HCT116 (cell line): ENCODE results near the gene RSPO4. TPM values are rescaled to one million over a fixed set of nuclear protein-coding genes. Genes with fewer than 3 reads are reported as not detected.

Experiments
- ATAC-seq: fragments of 200-7000 bp; cut with Tn5 transposase; 2 replicates; pipeline ENCODE4 v1.9.1; 2020; ENCODE audit warnings: mild to moderate bottlenecking, moderate library complexity
- BruUV-seq: library from RNA; stranded (reverse); fragments of 400-500 nt; replicated peaks from 2 replicates; lab custom pipeline; 2021; lab: Mats Ljungman, UMichigan
- CTCF ChIA-PET: fragments of 300-600 bp; sonication (Branson Sonifier 250); formaldehyde crosslinking; loops from one replicate; lab custom pipeline; 2021; ENCODE audit warnings: antibody characterized with exemption; lab: Charles Lee
- POLR2A ChIA-PET: fragments of 300-600, 350-600 bp; sonication (Branson Sonifier 250); formaldehyde crosslinking; loops from one replicate; lab custom pipeline; 2021; ENCODE audit warnings: antibody characterized with exemption; lab: Charles Lee
- RAD21 ChIA-PET, 2 experiments: fragments of 300-600 bp; sonication (Branson Sonifier 250); formaldehyde crosslinking; loops; one replicate each; lab custom pipeline; 2023; ENCODE audit warnings: low total read pairs in 2 of 2; ENCODE audit not compliant: uncharacterized antibody in 2 of 2, unreplicated experiment in 2 of 2, low non-redundant PET in 1 of 2; lab: Charles Lee
- DNase-seq: peaks from one replicate; pipeline ENCODE4 v3.0.0-alpha.2; 2010; ENCODE audit warnings: low read depth, low spot score
- H2AFZ ChIP-seq: fragments of 200-600 bp; shearing (Covaris generic), sonication (generic); 2 replicates; pipeline ENCODE4 v1.6.1; 2017; ENCODE audit warnings: low read depth, mixed run types, mixed read lengths, antibody characterized with exemption, low read length; ENCODE audit not compliant: poor library complexity, severe bottlenecking
- H3K27ac ChIP-seq: 2 replicates; pipeline ENCODE4 v1.5.1; 2012; ENCODE audit warnings: low read depth, low read length
- H3K27me3 ChIP-seq: fragments of 200-600 bp; sonication (generic); 2 replicates; pipeline ENCODE4 v1.6.1; 2016; ENCODE audit warnings: mixed run types, low read length, mixed read lengths; ENCODE audit not compliant: insufficient read depth
- H3K36me3 ChIP-seq, 2 experiments: fragments of 200-500 bp in 1 of 2; fragments of 200-600 bp in 1 of 2; sonication (Bioruptor generic) in 1 of 2; sonication (generic) in 1 of 2; 2 replicates each; pipeline versions ENCODE4 v1.5.1 to v1.6.1; 2014 to 2016; ENCODE audit warnings: low read length in 2 of 2, inconsistent platforms in 1 of 2, mixed read lengths in 1 of 2, mixed run types in 1 of 2; ENCODE audit not compliant: insufficient read depth in 2 of 2, control insufficient read depth in 1 of 2
- H3K4me1 ChIP-seq, 2 experiments: fragments of 200-600 bp in 1 of 2; sonication (generic) in 1 of 2; 2 replicates each; pipeline versions ENCODE4 v1.5.1 to v1.6.1; 2012 to 2017; ENCODE audit warnings: low read length in 2 of 2, inconsistent platforms in 1 of 2, mild to moderate bottlenecking in 1 of 2, mixed read lengths in 1 of 2, mixed run types in 1 of 2, moderate library complexity in 1 of 2; ENCODE audit not compliant: insufficient read depth in 2 of 2, control insufficient read depth in 1 of 2
- H3K4me2 ChIP-seq: fragments of 200-600 bp; sonication (generic); 2 replicates; pipeline ENCODE4 v1.6.1; 2017; ENCODE audit warnings: mixed run types, low read length, mixed read lengths
- H3K4me3 ChIP-seq, 2 experiments: fragments of 200-600 bp in 1 of 2; sonication (generic) in 1 of 2; replicated peaks in 1 of 2; 2 replicates each; pipeline ENCODE4 v1.5.1; 2011 to 2016; ENCODE audit warnings: low read length in 2 of 2, control low read depth in 1 of 2, low read depth in 1 of 2, mild to moderate bottlenecking in 1 of 2, mixed read lengths in 1 of 2, mixed run types in 1 of 2
- H3K79me2 ChIP-seq: fragments of 200-600 bp; sonication (generic); 2 replicates; pipeline ENCODE4 v1.6.1; 2017; ENCODE audit warnings: mild to moderate bottlenecking, mixed run types, low read length, moderate library complexity, mixed read lengths; ENCODE audit not compliant: insufficient read depth
- H3K9ac ChIP-seq: fragments of 200-600 bp; sonication (generic); 2 replicates; pipeline ENCODE4 v1.6.1; 2016; ENCODE audit warnings: low read length, mixed read lengths
- H3K9me2 ChIP-seq: fragments of 200-600 bp; sonication (generic), shearing (Covaris generic); 2 replicates; pipeline ENCODE4 v1.6.1; 2017; ENCODE audit warnings: mixed run types, mild to moderate bottlenecking, moderate library complexity; ENCODE audit not compliant: insufficient read depth
- H3K9me3 ChIP-seq, 2 experiments: fragments of 200-500 bp in 1 of 2; fragments of 200-600 bp in 1 of 2; sonication (Bioruptor generic) in 1 of 2; sonication (generic) in 1 of 2; 2 replicates each; pipeline ENCODE4 v1.6.1; 2014 to 2017; ENCODE audit warnings: low read length in 2 of 2, mixed read lengths in 2 of 2, inconsistent platforms in 1 of 2, low read depth in 1 of 2, mild to moderate bottlenecking in 1 of 2, mixed run types in 1 of 2, moderate library complexity in 1 of 2; ENCODE audit not compliant: control insufficient read depth in 1 of 2, insufficient read depth in 1 of 2
- H4K20me1 ChIP-seq: fragments of 200-600 bp; sonication (generic), shearing (Covaris generic); 2 replicates; pipeline ENCODE4 v1.6.1; 2017; ENCODE audit warnings: mixed run types, mild to moderate bottlenecking, moderate library complexity; ENCODE audit not compliant: insufficient read depth
- CBX3 ChIP-seq: IDR thresholded peaks from 2 replicates; pipeline ENCODE4 v1.6.1; 2012; ENCODE audit warnings: low read depth
- CEBPB ChIP-seq: IDR thresholded peaks from 2 replicates; pipeline ENCODE4 v1.6.1; 2012; ENCODE audit warnings: low read depth
- EGR1 ChIP-seq: IDR thresholded peaks from 2 replicates; pipeline ENCODE4 v1.6.1; 2012; ENCODE audit warnings: low read depth
- EZH2 ChIP-seq: fragments of 200-600 bp; sonication (generic); IDR thresholded peaks from 2 replicates; pipeline ENCODE4 v1.6.1; 2017; ENCODE audit warnings: antibody characterized with exemption, mixed run types
- EZH2phosphoT487 ChIP-seq: fragments of 200-600 bp; IDR thresholded peaks from 2 replicates; pipeline ENCODE4 v1.6.1; 2018; ENCODE audit warnings: antibody characterized with exemption, borderline replicate concordance
- SP1 ChIP-seq: IDR thresholded peaks from 2 replicates; pipeline ENCODE4 v1.6.1; 2012; ENCODE audit warnings: low read depth
- YY1 ChIP-seq: IDR thresholded peaks from 2 replicates; pipeline ENCODE4 v1.6.1; 2011; ENCODE audit warnings: low read length, low read depth, moderate library complexity, mild to moderate bottlenecking; ENCODE audit not compliant: insufficient replicate concordance; ENCODE audit errors: extremely low read depth
- ZNF274 ChIP-seq: fragments of 200-500 bp; sonication (Bioruptor generic); IDR thresholded peaks from 2 replicates; pipeline ENCODE4 v1.6.1; 2014; ENCODE audit warnings: mild to moderate bottlenecking, low read depth, low read length, inconsistent platforms
- intact Hi-C: fragments of 100-400 bp; cut with micrococcal nuclease; formaldehyde crosslinking; loops from 2 replicates; pipeline ENCODE4 v1.10.0; 2022
- total RNA-seq: library from RNA; stranded (reverse); gene quantifications from one replicate; pipeline ENCODE4 v1.2.1, GENCODE V29; 2021; ENCODE audit not compliant: unreplicated experiment
- TF ChIP-seq, protein P1 (sequence below): IDR thresholded peaks from 2 replicates; pipeline ENCODE4 v1.6.1; 2012; ENCODE audit warnings: low read depth
- TF ChIP-seq, protein P2 (sequence below), 3 experiments: fragments of 200-600 bp in 1 of 3; sonication (generic) in 1 of 3; IDR thresholded peaks in 2 of 3; conservative IDR thresholded peaks in 1 of 3; 2 replicates each; pipeline ENCODE4 v1.5.1; 2012 to 2017; ENCODE audit warnings: low read depth in 2 of 3, low read length in 2 of 3, antibody characterized with exemption in 1 of 3, borderline replicate concordance in 1 of 3, control low read depth in 1 of 3, mild to moderate bottlenecking in 1 of 3, mixed read lengths in 1 of 3, mixed run types in 1 of 3, moderate library complexity in 1 of 3; ENCODE audit not compliant: insufficient read depth in 1 of 3
- TF ChIP-seq, protein P3 (sequence below): IDR thresholded peaks from 2 replicates; pipeline ENCODE4 v1.6.1; 2011; ENCODE audit warnings: mild to moderate bottlenecking, low read length, moderate library complexity; ENCODE audit not compliant: insufficient replicate concordance; ENCODE audit errors: extremely low read depth

Gene RSPO4
- total RNA-seq, 1 experiment from 2014 or later = 0.84 TPM

DNA sequence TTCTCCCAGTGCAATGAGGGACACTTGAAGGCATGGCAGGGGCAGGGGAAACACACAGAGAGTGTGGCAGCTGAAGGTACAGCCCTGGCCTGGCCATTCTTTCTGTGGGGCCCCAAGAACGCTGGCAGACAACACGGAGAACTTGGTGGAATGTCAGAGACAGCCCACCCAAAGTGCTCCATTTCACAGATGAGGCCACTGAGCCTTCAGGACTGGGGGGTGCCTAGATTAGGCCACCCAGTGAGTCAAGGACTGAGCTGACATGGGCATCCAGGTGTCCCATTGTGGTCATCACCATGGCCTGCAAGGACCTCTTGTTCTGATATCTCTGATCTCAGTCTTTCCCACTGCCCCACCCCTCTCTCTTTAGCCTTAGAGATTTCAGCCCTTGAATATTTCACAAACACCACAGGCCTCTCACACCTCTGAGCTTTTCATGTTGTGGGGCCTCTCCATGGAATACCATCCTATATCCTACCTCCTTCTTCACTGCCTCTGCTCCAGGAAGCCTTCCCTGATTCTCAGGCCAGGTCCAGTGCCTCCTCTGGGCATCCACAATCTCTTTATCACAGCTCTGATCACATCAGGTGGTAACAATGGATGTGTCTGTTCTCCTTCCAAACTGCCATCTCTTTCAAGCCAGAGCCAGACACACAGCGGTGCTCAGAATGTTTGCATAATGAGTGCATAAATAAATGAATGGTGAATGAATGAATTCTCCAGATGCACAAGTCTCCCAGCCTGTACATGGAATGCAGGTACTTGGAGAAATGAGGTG lies 2.0 kb upstream of the RSPO4 start:
- DNase-seq = no peak

More for the DNA sequence above, 2.0 kb upstream of the RSPO4 start:
- Histone ChIP-seq H3K9me2 (no peaks in the 10 kb centered on the region), H3K27ac (no peak overlapping the region), H3K9me3 (no peaks in the 10 kb centered on the region), H4K20me1 (no peaks in the 10 kb centered on the region), H3K4me1 (peaks cover 0 to 5% of the 10 kb centered on the region in 2 experiments; a peak in 2 of 4 replicates), H2AFZ (no peak overlapping the region), H3K27me3 (peaks cover 7% of the 10 kb centered on the region), H3K79me2 (no peaks in the 10 kb centered on the region), H3K4me2 (no peak overlapping the region), H3K4me3 (no peak overlapping the region), H3K9ac (no peak overlapping the region), H3K36me3 (no peaks in the 10 kb centered on the region)
- CTCF ChIA-PET = no interaction called here
- ATAC-seq = no peak
- no TSS peak for BruUV-seq
- POLR2A ChIA-PET = no interaction called here
- RAD21 ChIA-PET = no interaction called here
- TF ChIP-seq, protein P1, sequence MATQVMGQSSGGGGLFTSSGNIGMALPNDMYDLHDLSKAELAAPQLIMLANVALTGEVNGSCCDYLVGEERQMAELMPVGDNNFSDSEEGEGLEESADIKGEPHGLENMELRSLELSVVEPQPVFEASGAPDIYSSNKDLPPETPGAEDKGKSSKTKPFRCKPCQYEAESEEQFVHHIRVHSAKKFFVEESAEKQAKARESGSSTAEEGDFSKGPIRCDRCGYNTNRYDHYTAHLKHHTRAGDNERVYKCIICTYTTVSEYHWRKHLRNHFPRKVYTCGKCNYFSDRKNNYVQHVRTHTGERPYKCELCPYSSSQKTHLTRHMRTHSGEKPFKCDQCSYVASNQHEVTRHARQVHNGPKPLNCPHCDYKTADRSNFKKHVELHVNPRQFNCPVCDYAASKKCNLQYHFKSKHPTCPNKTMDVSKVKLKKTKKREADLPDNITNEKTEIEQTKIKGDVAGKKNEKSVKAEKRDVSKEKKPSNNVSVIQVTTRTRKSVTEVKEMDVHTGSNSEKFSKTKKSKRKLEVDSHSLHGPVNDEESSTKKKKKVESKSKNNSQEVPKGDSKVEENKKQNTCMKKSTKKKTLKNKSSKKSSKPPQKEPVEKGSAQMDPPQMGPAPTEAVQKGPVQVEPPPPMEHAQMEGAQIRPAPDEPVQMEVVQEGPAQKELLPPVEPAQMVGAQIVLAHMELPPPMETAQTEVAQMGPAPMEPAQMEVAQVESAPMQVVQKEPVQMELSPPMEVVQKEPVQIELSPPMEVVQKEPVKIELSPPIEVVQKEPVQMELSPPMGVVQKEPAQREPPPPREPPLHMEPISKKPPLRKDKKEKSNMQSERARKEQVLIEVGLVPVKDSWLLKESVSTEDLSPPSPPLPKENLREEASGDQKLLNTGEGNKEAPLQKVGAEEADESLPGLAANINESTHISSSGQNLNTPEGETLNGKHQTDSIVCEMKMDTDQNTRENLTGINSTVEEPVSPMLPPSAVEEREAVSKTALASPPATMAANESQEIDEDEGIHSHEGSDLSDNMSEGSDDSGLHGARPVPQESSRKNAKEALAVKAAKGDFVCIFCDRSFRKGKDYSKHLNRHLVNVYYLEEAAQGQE = no peak
- TF ChIP-seq CBX3 (no peak), YY1 (no peak), EZH2phosphoT487 (no peak), CEBPB (no peak), ZNF274 (no peak), SP1 (no peak), EZH2 (no peak), EGR1 (no peak)
- TF ChIP-seq, protein P2, sequence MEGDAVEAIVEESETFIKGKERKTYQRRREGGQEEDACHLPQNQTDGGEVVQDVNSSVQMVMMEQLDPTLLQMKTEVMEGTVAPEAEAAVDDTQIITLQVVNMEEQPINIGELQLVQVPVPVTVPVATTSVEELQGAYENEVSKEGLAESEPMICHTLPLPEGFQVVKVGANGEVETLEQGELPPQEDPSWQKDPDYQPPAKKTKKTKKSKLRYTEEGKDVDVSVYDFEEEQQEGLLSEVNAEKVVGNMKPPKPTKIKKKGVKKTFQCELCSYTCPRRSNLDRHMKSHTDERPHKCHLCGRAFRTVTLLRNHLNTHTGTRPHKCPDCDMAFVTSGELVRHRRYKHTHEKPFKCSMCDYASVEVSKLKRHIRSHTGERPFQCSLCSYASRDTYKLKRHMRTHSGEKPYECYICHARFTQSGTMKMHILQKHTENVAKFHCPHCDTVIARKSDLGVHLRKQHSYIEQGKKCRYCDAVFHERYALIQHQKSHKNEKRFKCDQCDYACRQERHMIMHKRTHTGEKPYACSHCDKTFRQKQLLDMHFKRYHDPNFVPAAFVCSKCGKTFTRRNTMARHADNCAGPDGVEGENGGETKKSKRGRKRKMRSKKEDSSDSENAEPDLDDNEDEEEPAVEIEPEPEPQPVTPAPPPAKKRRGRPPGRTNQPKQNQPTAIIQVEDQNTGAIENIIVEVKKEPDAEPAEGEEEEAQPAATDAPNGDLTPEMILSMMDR (IDR thresholded peaks at IDR 0.05 in 2 of 3, conservative IDR thresholded peaks at IDR 0.05 in 1 of 3; ENCODE audit: borderline replicate concordance in 1 of 3, insufficient read depth in 1 of 3, low read depth in 2 of 3, low read length in 2 of 3) = no peak
- TF ChIP-seq, protein P3, sequence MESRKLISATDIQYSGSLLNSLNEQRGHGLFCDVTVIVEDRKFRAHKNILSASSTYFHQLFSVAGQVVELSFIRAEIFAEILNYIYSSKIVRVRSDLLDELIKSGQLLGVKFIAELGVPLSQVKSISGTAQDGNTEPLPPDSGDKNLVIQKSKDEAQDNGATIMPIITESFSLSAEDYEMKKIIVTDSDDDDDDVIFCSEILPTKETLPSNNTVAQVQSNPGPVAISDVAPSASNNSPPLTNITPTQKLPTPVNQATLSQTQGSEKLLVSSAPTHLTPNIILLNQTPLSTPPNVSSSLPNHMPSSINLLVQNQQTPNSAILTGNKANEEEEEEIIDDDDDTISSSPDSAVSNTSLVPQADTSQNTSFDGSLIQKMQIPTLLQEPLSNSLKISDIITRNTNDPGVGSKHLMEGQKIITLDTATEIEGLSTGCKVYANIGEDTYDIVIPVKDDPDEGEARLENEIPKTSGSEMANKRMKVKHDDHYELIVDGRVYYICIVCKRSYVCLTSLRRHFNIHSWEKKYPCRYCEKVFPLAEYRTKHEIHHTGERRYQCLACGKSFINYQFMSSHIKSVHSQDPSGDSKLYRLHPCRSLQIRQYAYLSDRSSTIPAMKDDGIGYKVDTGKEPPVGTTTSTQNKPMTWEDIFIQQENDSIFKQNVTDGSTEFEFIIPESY = no peak
- intact Hi-C loops = no loop called here
